ENCODE measurements around the gene TAF10.

GRCh38 chr11:6640985-6641701 is 29.1 kb upstream of the TAF10 start:
- no peak for TF ChIP-seq FOXK2 (IDR thresholded peaks at IDR 0.05)
- no peak for TF ChIP-seq HDGF (IDR thresholded peaks at IDR 0.05; ENCODE audit: borderline replicate concordance)
- no peak for TF ChIP-seq ZNF384 (IDR thresholded peaks at IDR 0.05)
- TF ChIP-seq L3MBTL2 (conservative IDR thresholded peaks at IDR 0.05), result no peak
- TF ChIP-seq ELF4 (IDR thresholded peaks at IDR 0.05), result no peak
- TF ChIP-seq LEF1 (IDR thresholded peaks at IDR 0.05; ENCODE audit: borderline replicate concordance), result no peak
- no peak for TF ChIP-seq NFRKB (IDR thresholded peaks at IDR 0.05)
- no peak for TF ChIP-seq SP1 (IDR thresholded peaks at IDR 0.05)
- TF ChIP-seq TARDBP (IDR thresholded peaks at IDR 0.05), result no peak
- TF ChIP-seq SUZ12 (IDR thresholded peaks at IDR 0.05), result no peak
- no peak for TF ChIP-seq FOXA1 (IDR thresholded peaks at IDR 0.05)
- no peak for TF ChIP-seq PKNOX1 (IDR thresholded peaks at IDR 0.05)
- TF ChIP-seq BHLHE40 (IDR thresholded peaks at IDR 0.05; ENCODE audit: borderline replicate concordance), result no peak
- no peak for TF ChIP-seq FOXM1 (IDR thresholded peaks at IDR 0.05; ENCODE audit: borderline replicate concordance)

Measured in HEK293T (cell line).